ENCODE results near the gene TSEN2. TPM values are rescaled to one million over a fixed set of nuclear protein-coding genes. Genes with fewer than 3 reads are reported as not detected.

Gene TSEN2
- total RNA-seq, 1 donor from 2014 or later, result 11.5 TPM

DNA sequence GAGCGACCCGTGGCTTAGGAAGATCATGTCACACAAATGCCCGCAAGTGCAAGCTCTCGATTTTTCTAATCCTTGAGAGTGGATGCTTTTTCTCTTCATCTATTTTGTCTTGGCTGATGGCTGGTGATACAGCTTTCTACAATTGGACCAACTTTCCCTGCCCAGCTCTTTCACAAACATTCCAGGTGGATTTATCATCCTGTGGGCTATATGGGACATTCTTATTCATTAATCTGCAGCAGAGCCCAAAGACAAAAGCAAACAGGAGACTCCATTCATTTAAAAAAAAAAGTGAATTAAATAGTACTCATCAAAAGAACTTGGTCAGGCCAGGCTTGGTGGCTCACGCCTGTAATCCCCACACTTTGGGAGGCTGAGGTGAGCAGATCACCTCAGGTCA is 14.2 kb upstream of the TSEN2 start:
- TF ChIP-seq, protein P1, sequence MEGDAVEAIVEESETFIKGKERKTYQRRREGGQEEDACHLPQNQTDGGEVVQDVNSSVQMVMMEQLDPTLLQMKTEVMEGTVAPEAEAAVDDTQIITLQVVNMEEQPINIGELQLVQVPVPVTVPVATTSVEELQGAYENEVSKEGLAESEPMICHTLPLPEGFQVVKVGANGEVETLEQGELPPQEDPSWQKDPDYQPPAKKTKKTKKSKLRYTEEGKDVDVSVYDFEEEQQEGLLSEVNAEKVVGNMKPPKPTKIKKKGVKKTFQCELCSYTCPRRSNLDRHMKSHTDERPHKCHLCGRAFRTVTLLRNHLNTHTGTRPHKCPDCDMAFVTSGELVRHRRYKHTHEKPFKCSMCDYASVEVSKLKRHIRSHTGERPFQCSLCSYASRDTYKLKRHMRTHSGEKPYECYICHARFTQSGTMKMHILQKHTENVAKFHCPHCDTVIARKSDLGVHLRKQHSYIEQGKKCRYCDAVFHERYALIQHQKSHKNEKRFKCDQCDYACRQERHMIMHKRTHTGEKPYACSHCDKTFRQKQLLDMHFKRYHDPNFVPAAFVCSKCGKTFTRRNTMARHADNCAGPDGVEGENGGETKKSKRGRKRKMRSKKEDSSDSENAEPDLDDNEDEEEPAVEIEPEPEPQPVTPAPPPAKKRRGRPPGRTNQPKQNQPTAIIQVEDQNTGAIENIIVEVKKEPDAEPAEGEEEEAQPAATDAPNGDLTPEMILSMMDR (IDR thresholded peaks at IDR 0.05), result no peak
- no peak overlapping the region for H3K4me3 Mint-ChIP-seq (ENCODE audit: unreplicated experiment)
- peaks cover 7% of the 10 kb centered on the region for H3K4me1 Mint-ChIP-seq (ENCODE audit: unreplicated experiment)
- no peak overlapping the region for H3K27ac Mint-ChIP-seq (ENCODE audit: unreplicated experiment)
- no peaks in the 10 kb centered on the region for H3K27me3 Mint-ChIP-seq (ENCODE audit: unreplicated experiment)
- no peaks in the 10 kb centered on the region for H3K36me3 Mint-ChIP-seq (ENCODE audit: unreplicated experiment)
- no peaks in the 10 kb centered on the region for H3K9me3 Mint-ChIP-seq (ENCODE audit: unreplicated experiment)
- no peak for DNase-seq (ENCODE audit: extremely low spot score, unreplicated experiment)

DNA sequence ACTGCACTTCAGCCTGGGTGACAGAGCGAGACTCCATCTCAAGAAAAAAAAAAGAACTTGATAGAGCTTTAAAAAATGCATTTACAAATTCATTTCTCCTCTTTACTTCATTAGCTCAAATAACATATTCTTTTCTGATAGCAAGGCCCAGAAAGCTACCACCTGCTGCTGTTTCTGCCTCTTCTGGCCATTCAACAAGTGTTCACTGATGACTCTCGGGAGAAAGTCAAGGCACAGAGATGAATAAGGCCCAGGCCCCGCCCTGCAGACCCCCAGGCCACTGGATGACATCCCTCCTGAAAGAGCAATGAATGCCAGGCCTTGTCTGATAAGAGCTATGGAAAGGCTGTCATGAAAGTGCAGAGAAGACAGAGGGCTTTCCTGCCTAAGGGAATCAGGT is 13.6 kb upstream of the TSEN2 start:
- no peak for DNase-seq (ENCODE audit: extremely low spot score, unreplicated experiment)
- no peaks in the 10 kb centered on the region for H3K27me3 Mint-ChIP-seq (ENCODE audit: unreplicated experiment)
- no peaks in the 10 kb centered on the region for H3K36me3 Mint-ChIP-seq (ENCODE audit: unreplicated experiment)
- TF ChIP-seq, protein P1 (IDR thresholded peaks at IDR 0.05), result no peak
- peaks cover 6% of the 10 kb centered on the region for H3K4me1 Mint-ChIP-seq (ENCODE audit: unreplicated experiment)
- H3K9me3 Mint-ChIP-seq (ENCODE audit: unreplicated experiment), result no peaks in the 10 kb centered on the region
- H3K4me3 Mint-ChIP-seq (ENCODE audit: unreplicated experiment), result no peak overlapping the region
- H3K27ac Mint-ChIP-seq (ENCODE audit: unreplicated experiment), result no peak overlapping the region

DNA sequence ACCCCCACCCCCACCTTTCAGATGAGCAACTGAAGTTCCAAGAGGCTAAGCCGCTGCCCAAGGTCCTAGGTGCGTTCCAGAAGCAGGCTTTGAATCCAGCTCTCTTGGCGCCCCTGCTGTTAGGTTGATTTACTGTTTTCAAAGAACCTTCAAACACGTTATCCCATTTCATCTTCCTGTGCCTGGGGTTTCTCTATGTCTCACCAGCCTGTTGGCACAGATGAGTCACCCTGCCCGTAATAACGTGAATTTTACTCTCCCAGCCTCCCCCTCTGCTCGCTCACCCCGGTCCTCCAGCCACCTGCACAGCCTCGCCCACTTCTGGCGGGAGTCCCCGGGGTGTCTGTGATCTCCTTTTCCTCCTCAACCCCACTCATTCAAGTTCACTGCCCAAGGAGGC is 13.0 kb upstream of the TSEN2 start:
- H3K4me1 Mint-ChIP-seq (ENCODE audit: unreplicated experiment), result peaks cover 12% of the 10 kb centered on the region
- H3K9me3 Mint-ChIP-seq (ENCODE audit: unreplicated experiment), result no peaks in the 10 kb centered on the region
- no peak overlapping the region for H3K27ac Mint-ChIP-seq (ENCODE audit: unreplicated experiment)
- no peak overlapping the region for H3K4me3 Mint-ChIP-seq (ENCODE audit: unreplicated experiment)
- no peak for DNase-seq (ENCODE audit: extremely low spot score, unreplicated experiment)
- TF ChIP-seq, protein P1 (IDR thresholded peaks at IDR 0.05), result no peak
- H3K27me3 Mint-ChIP-seq (ENCODE audit: unreplicated experiment), result no peaks in the 10 kb centered on the region
- no peaks in the 10 kb centered on the region for H3K36me3 Mint-ChIP-seq (ENCODE audit: unreplicated experiment)

DNA sequence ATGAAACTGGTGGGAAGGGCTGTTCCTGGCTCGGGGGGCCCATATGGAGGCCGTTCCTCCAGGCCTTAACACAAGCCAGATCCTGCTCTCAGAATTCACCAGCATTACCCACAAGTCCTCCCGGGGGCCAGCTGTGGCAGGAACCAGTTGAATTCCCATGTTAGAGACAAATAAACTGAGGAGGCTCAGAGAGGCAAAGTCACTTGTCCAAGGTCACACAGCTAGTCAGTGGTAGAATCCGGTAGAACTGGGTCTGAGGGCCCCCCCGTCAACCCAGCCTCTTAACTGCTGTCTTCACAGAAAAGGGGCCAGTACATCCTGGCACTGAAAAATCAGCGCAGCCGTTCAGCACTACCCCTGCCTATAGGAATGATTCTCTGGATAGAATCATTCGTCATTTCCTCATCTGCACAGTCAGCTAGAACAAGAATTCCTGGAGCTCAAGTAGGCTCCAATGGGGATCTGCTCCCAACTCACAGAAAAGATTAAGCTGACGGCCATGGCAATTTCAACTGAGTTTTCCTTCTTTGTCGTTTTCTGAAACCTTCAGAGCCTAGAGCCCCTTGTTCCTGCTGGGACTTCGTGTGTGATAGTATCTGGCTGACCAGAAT is 12.2 kb upstream of the TSEN2 start:
- peaks cover 20% of the 10 kb centered on the region for H3K4me1 Mint-ChIP-seq (ENCODE audit: unreplicated experiment)
- no peaks in the 10 kb centered on the region for H3K27me3 Mint-ChIP-seq (ENCODE audit: unreplicated experiment)
- H3K36me3 Mint-ChIP-seq (ENCODE audit: unreplicated experiment), result no peaks in the 10 kb centered on the region
- no peak overlapping the region for H3K27ac Mint-ChIP-seq (ENCODE audit: unreplicated experiment)
- H3K4me3 Mint-ChIP-seq (ENCODE audit: unreplicated experiment), result no peak overlapping the region
- TF ChIP-seq, protein P1 (IDR thresholded peaks at IDR 0.05), result no peak
- no peak for DNase-seq (ENCODE audit: extremely low spot score, unreplicated experiment)
- H3K9me3 Mint-ChIP-seq (ENCODE audit: unreplicated experiment), result no peaks in the 10 kb centered on the region

DNA sequence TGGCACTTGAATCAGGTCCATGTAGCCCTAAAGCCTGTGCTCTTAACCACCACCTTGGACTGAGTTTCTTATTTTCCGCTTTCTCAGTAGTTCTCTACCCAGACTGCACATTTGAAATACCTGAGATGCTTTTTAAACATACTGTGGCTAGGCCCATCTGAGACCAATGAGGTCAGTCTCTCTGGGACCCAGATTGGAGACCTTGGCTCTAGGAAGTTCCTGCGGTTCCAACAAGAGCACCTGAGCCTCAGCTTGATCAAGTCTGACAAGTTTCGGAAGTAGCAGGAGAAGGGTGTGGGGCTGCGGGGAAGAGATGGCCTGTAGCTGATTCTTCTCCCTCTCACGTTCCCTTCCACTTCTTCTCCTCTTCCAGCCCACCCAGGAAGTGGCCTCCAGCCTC is 11.5 kb upstream of the TSEN2 start:
- Mint-ChIP-seq H3K36me3 (ENCODE audit: unreplicated experiment) (no peaks in the 10 kb centered on the region), H3K4me3 (ENCODE audit: unreplicated experiment) (no peak overlapping the region), H3K27me3 (ENCODE audit: unreplicated experiment) (no peaks in the 10 kb centered on the region), H3K27ac (ENCODE audit: unreplicated experiment) (no peak overlapping the region), H3K9me3 (ENCODE audit: unreplicated experiment) (no peaks in the 10 kb centered on the region), H3K4me1 (ENCODE audit: unreplicated experiment) (peaks cover 23% of the 10 kb centered on the region)
- no peak for DNase-seq (ENCODE audit: extremely low spot score, unreplicated experiment)
- TF ChIP-seq, protein P1 (IDR thresholded peaks at IDR 0.05), result no peak

Measured in osteocyte (in vitro differentiated cells).